Mammary epithelial cell (primary cell): Measurements from ENCODE around the gene MUC13.

Experiments
- EZH2 ChIP-seq: IDR thresholded peaks from 2 replicates; pipeline ENCODE4 v1.6.1; 2012; ENCODE audit warnings: low read length, inconsistent platforms, borderline replicate concordance
- TF ChIP-seq, protein P1 (sequence below), 2 donors: IDR thresholded peaks in 1 of 2; conservative IDR thresholded peaks in 1 of 2; 2 replicates each; pipeline ENCODE4 v1.5.1; 2011 to 2012; ENCODE audit warnings: inconsistent platforms in 2 of 2, low read length in 2 of 2, mild to moderate bottlenecking in 2 of 2, control low read depth in 1 of 2, low read depth in 1 of 2; ENCODE audit not compliant: insufficient read depth in 1 of 2; ENCODE audit errors: extremely low read depth in 1 of 2

DNA sequence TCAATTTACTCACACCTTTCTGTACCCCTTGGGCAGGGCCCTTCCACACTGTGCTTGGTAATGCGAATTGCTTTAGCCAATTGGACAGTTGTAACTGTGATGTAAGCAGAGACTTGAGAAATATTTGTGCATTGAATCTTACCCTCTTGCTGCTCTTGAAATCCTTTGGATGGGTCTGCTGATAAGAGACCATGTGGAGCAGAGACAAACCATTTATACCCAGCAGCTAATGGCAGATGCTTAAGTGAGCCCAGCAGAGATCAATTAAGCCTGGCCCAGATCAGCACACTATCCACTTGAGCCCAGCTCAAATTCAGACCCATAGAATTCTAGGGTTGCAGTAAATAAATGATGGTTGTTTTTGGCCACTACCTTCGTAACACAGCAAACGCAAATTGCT, 19.3 kb downstream of the MUC13 start:
- TF ChIP-seq EZH2, result no peak
- TF ChIP-seq, protein P1, sequence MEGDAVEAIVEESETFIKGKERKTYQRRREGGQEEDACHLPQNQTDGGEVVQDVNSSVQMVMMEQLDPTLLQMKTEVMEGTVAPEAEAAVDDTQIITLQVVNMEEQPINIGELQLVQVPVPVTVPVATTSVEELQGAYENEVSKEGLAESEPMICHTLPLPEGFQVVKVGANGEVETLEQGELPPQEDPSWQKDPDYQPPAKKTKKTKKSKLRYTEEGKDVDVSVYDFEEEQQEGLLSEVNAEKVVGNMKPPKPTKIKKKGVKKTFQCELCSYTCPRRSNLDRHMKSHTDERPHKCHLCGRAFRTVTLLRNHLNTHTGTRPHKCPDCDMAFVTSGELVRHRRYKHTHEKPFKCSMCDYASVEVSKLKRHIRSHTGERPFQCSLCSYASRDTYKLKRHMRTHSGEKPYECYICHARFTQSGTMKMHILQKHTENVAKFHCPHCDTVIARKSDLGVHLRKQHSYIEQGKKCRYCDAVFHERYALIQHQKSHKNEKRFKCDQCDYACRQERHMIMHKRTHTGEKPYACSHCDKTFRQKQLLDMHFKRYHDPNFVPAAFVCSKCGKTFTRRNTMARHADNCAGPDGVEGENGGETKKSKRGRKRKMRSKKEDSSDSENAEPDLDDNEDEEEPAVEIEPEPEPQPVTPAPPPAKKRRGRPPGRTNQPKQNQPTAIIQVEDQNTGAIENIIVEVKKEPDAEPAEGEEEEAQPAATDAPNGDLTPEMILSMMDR (conservative IDR thresholded peaks at IDR 0.05 in 1 of 2, IDR thresholded peaks at IDR 0.05 in 1 of 2; ENCODE audit: extremely low read depth in 1 of 2, insufficient read depth in 1 of 2, low read depth in 1 of 2, low read length in 2 of 2), result no peak
